Activated CD8-positive, alpha-beta memory T cell treated with anti-CD3 and anti-CD28 coated beads for 36 hours (primary cell): ENCODE data around the gene CDA. TPM values are rescaled to one million over a fixed set of nuclear protein-coding genes. Genes with fewer than 3 reads are reported as not detected.

Source experiments
- CTCF ChIA-PET: fragments of 350-600 bp; sonication (Branson Sonifier 250); formaldehyde crosslinking; loops from one replicate; lab custom pipeline; 2021; ENCODE audit warnings: antibody characterized with exemption; lab: Charles Lee
- POLR2A ChIA-PET: fragments of 350-600 bp; sonication (Branson Sonifier 250); formaldehyde crosslinking; loops from one replicate; lab custom pipeline; 2021; ENCODE audit warnings: antibody characterized with exemption; lab: Charles Lee
- total RNA-seq, 2 experiments: library from RNA; stranded (reverse); gene quantifications; one replicate each; pipeline ENCODE4 v1.2.3, GENCODE V29; 2021

Gene CDA
- total RNA-seq, 2 experiments from 2014 or later, result not detected

- POLR2A ChIA-PET, result interaction anchor here (0.6 kb wide), 1 partner anchor 1561 kb away, joined by 5 read pairs; no protein-coding TSS in a partner anchor
- CTCF ChIA-PET, result no interaction called here
Observed at GRCh38 chr1:20610970-20611369, 22.1 kb downstream of the CDA start.

- ChIA-PET POLR2A (interaction anchor here (0.6 kb wide), 1 partner anchor 1560 kb away, joined by 5 read pairs; no protein-coding TSS in a partner anchor), CTCF (no interaction called here)
Observed at GRCh38 chr1:20611652-20612051, 22.8 kb downstream of the CDA start.

GRCh38 chr1:20612221-20612746 lies 23.4 kb downstream of the CDA start:
- CTCF ChIA-PET, result no interaction called here
- POLR2A ChIA-PET, result no interaction called here

- CTCF ChIA-PET, result no interaction called here
Observed at GRCh38 chr1:20614131-20614579, 25.3 kb downstream of the CDA start.

GRCh38 chr1:20615946-20616846 lies 27.3 kb downstream of the CDA start:
- CTCF ChIA-PET, result no interaction called here
- POLR2A ChIA-PET, result no interaction called here

More at GRCh38 chr1:20614131-20614579, 25.3 kb downstream of the CDA start:
- POLR2A ChIA-PET, result no interaction called here

- ChIA-PET POLR2A (no interaction called here), CTCF (no interaction called here)
Observed at GRCh38 chr1:20616847-20617487, 28.1 kb downstream of the CDA start.

- ChIA-PET POLR2A (no interaction called here), CTCF (no interaction called here)
Observed at GRCh38 chr1:20618550-20618949, 29.7 kb downstream of the CDA start.

- CTCF ChIA-PET, result no interaction called here
- POLR2A ChIA-PET, result no interaction called here
Observed at GRCh38 chr1:20619999-20620398, 31.1 kb downstream of the CDA start.

- ChIA-PET CTCF (no interaction called here), POLR2A (no interaction called here)
Observed at GRCh38 chr1:20621012-20621411, 32.1 kb downstream of the CDA start.

- ChIA-PET POLR2A (no interaction called here), CTCF (no interaction called here)
Observed at GRCh38 chr1:20624709-20625108, 35.8 kb downstream of the CDA start.

- CTCF ChIA-PET, result no interaction called here
- POLR2A ChIA-PET, result no interaction called here
Observed at GRCh38 chr1:20625176-20626097, 36.5 kb downstream of the CDA start.

- CTCF ChIA-PET, result no interaction called here
- POLR2A ChIA-PET, result no interaction called here
Observed at GRCh38 chr1:20626098-20626427, 37.2 kb downstream of the CDA start.

- ChIA-PET CTCF (no interaction called here), POLR2A (no interaction called here)
Observed at GRCh38 chr1:20626524-20626923, 37.6 kb downstream of the CDA start.

GRCh38 chr1:20630729-20631128 lies 41.8 kb downstream of the CDA start:
- POLR2A ChIA-PET, result no interaction called here

GRCh38 chr1:20632386-20632785 lies 43.5 kb downstream of the CDA start:
- ChIA-PET POLR2A (no interaction called here), CTCF (interaction anchor here (0.6 to 1.4 kb wide), 5 partner anchors 10 to 198 kb away, joined by 3 read pairs; no protein-coding TSS in a partner anchor)

More at GRCh38 chr1:20630729-20631128, 41.8 kb downstream of the CDA start:
- CTCF ChIA-PET, result interaction anchor here (0.9 to 1.6 kb wide), 2 partner anchors 9 to 32 kb away, joined by 3 read pairs; no protein-coding TSS in a partner anchor

- ChIA-PET POLR2A (interaction anchor here (1.0 kb wide), 2 partner anchors 28 to 125 kb away, joined by 3 to 9 read pairs; partner anchors contain the start of genes DDOST and MUL1), CTCF (interaction anchor here (0.6 to 1.4 kb wide), 8 partner anchors 9 to 420 kb away, joined by 3 to 4 read pairs (median 3); no protein-coding TSS in a partner anchor)
Observed at GRCh38 chr1:20633190-20634064, 44.5 kb downstream of the CDA start, which contains the start of gene PINK1. PINK1 (plus strand) TSS chr1:20633458; CDS start chr1:20633549, 91 bp downstream.

GRCh38 chr1:20634065-20634593 lies 45.2 kb downstream of the CDA start:
- POLR2A ChIA-PET, result interaction anchor here (1.0 kb wide), 2 partner anchors 27 to 126 kb away, joined by 3 to 9 read pairs; partner anchors contain the start of genes DDOST and MUL1
- CTCF ChIA-PET, result interaction anchor here (0.6 to 1.4 kb wide), 5 partner anchors 8 to 421 kb away, joined by 3 to 4 read pairs (median 3); no protein-coding TSS in a partner anchor
